D721Med (cell line): ENCODE results near the gene FERD3L.

Experiments
- DNase-seq: peaks from one replicate; pipeline ENCODE4 v3.0.0; 2011; ENCODE audit warnings: low spot score; ENCODE audit not compliant: insufficient read length
- FAIRE-seq: peaks from 2 replicates; lab custom pipeline; 2011; peaks lifted over from hg19 to GRCh38; lab: Jason Lieb, UNC
- CTCF ChIP-seq: IDR thresholded peaks from 2 replicates; pipeline ENCODE4 v1.5.1; 2012; ENCODE audit warnings: mild to moderate bottlenecking, control low read depth; ENCODE audit not compliant: insufficient read depth; ENCODE audit errors: missing control alignments

Gene FERD3L

GRCh38 chr7:19128856-19129255 lies 16.4 kb downstream of the FERD3L start:
- DNase-seq = no peak
- no peak for FAIRE-seq
- no peak for TF ChIP-seq CTCF

- no peak for DNase-seq
- FAIRE-seq = no peak
- peak; percentile 98 for TF ChIP-seq CTCF
Measured at GRCh38 chr7:19121977-19122588, 23.1 kb downstream of the FERD3L start.

- DNase-seq (no peak), FAIRE-seq (no peak)
- no peak for TF ChIP-seq CTCF
Measured at GRCh38 chr7:19119870-19120486, 25.2 kb downstream of the FERD3L start.

- no peak for DNase-seq
- FAIRE-seq = no peak
Measured at GRCh38 chr7:19119372-19119771, 25.8 kb downstream of the FERD3L start.

GRCh38 chr7:19118636-19119371 lies 26.4 kb downstream of the FERD3L start:
- FAIRE-seq (no peak), DNase-seq (no peak)

More at GRCh38 chr7:19119372-19119771, 25.8 kb downstream of the FERD3L start:
- no peak for TF ChIP-seq CTCF

GRCh38 chr7:19117870-19118608 lies 27.2 kb downstream of the FERD3L start:
- DNase-seq (no peak), FAIRE-seq (no peak)
- TF ChIP-seq CTCF = peak; percentile 47

More at GRCh38 chr7:19118636-19119371, 26.4 kb downstream of the FERD3L start:
- no peak for TF ChIP-seq CTCF
